Memory B cell (primary cell): ENCODE measurements around the gene USP6NL.

ENCODE experiments used
- ATAC-seq: fragments of 150-1000 bp; cut with Tn5 transposase; 2 replicates; pipeline ENCODE4 v1.10.0; 2021; ENCODE audit warnings: low read depth, mild to moderate bottlenecking, moderate library complexity
- DNase-seq, 2 donors: peaks; one replicate each; pipeline ENCODE4 v3.0.0; 2022; ENCODE audit warnings: low spot score in 2 of 2
- H3K27ac Mint-ChIP-seq: one replicate; pipeline ENCODE4 v1.8.0; 2022; ENCODE audit warnings: mild to moderate bottlenecking, moderate library complexity, mixed read lengths
- H3K27me3 Mint-ChIP-seq: one replicate; pipeline ENCODE4 v1.8.0; 2022; ENCODE audit warnings: mixed read lengths
- H3K36me3 Mint-ChIP-seq: one replicate; pipeline ENCODE4 v1.8.0; 2022; ENCODE audit warnings: mild to moderate bottlenecking, mixed read lengths
- H3K4me1 Mint-ChIP-seq: one replicate; pipeline ENCODE4 v1.8.0; 2022; ENCODE audit warnings: mixed read lengths
- H3K4me3 Mint-ChIP-seq: one replicate; pipeline ENCODE4 v1.8.0; 2022; ENCODE audit warnings: mild to moderate bottlenecking, moderate library complexity, mixed read lengths
- H3K9me3 Mint-ChIP-seq: one replicate; pipeline ENCODE4 v1.8.0; 2022; ENCODE audit warnings: mixed read lengths

USP6NL gene

GRCh38 chr10:11520892-11521291 is 90.6 kb downstream of the USP6NL start:
- DNase-seq (no peak), ATAC-seq (no peak)
- H3K9me3 Mint-ChIP-seq, result no peaks in the 10 kb centered on the region
- peaks cover 11% of the 10 kb centered on the region for H3K36me3 Mint-ChIP-seq
- H3K4me3 Mint-ChIP-seq, result no peak overlapping the region
- peak overlapping the region; percentile 55 for H3K27ac Mint-ChIP-seq
- H3K27me3 Mint-ChIP-seq, result no peaks in the 10 kb centered on the region
- H3K4me1 Mint-ChIP-seq, result peaks cover 29% of the 10 kb centered on the region

- H3K27ac Mint-ChIP-seq, result peak overlapping the region; percentile 80
- no peak overlapping the region for H3K4me3 Mint-ChIP-seq
- no peak for DNase-seq
- no peak for ATAC-seq
- peaks cover 17% of the 10 kb centered on the region for H3K36me3 Mint-ChIP-seq
- H3K9me3 Mint-ChIP-seq, result no peaks in the 10 kb centered on the region
- H3K27me3 Mint-ChIP-seq, result no peaks in the 10 kb centered on the region
- peaks cover 36% of the 10 kb centered on the region for H3K4me1 Mint-ChIP-seq
Observed at GRCh38 chr10:11517150-11517549, 94.3 kb downstream of the USP6NL start.

DNA sequence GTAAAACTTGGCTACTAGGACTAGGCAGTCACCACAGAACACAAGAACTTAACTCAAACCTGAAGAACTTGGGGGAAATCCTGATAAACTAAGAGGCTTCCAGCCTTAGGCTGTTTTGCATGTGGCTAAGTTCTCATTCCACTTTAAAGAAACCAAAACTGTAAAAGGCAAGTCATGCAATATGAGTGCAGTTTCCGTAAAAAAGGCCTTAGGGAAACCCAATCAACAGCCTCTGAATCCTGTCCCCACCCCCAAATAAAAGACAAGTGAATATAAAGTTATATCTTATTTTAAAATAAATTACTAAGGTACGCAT is 95.1 kb downstream of the USP6NL start:
- H3K27ac Mint-ChIP-seq, result peak overlapping the region; percentile 80
- no peaks in the 10 kb centered on the region for H3K9me3 Mint-ChIP-seq
- peaks cover 38% of the 10 kb centered on the region for H3K4me1 Mint-ChIP-seq
- no peak overlapping the region for H3K4me3 Mint-ChIP-seq
- DNase-seq (peak in 1 of 2 donors; percentile 27), ATAC-seq (peak; percentile 84)
- H3K27me3 Mint-ChIP-seq, result no peaks in the 10 kb centered on the region
- peaks cover 18% of the 10 kb centered on the region for H3K36me3 Mint-ChIP-seq

- DNase-seq, result peak; percentile 35 to 57
- Mint-ChIP-seq H3K9me3 (no peaks in the 10 kb centered on the region), H3K4me1 (peaks cover 40% of the 10 kb centered on the region), H3K27ac (peak overlapping the region; percentile 80), H3K36me3 (peaks cover 19% of the 10 kb centered on the region), H3K27me3 (no peaks in the 10 kb centered on the region), H3K4me3 (no peak overlapping the region)
- peak; percentile 74 for ATAC-seq
Observed at GRCh38 chr10:11515596-11516430, 95.6 kb downstream of the USP6NL start.

DNA sequence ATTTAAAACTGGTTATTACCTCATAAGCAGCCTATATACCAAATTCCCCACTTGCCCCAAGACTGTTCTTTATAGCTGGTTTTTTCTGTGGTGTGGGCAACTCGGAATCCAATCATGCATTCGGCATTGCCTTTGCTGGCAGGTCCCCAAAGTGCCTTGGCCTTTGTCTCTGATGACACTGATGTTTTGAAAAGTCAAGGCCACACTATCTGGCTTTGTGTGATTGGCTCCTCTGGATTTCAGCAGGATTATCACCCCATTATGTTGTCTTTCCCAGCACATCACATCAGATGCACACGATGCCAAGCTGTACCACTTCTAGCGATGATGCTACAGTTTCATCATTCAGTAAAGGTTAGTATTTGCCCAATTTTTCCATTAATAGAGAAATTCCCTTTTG is 97.7 kb downstream of the USP6NL start:
- no peaks in the 10 kb centered on the region for H3K27me3 Mint-ChIP-seq
- no peak for ATAC-seq
- no peak overlapping the region for H3K27ac Mint-ChIP-seq
- no peak for DNase-seq
- H3K36me3 Mint-ChIP-seq, result peaks cover 18% of the 10 kb centered on the region
- no peak overlapping the region for H3K4me3 Mint-ChIP-seq
- H3K4me1 Mint-ChIP-seq, result peaks cover 39% of the 10 kb centered on the region
- H3K9me3 Mint-ChIP-seq, result no peaks in the 10 kb centered on the region

DNA sequence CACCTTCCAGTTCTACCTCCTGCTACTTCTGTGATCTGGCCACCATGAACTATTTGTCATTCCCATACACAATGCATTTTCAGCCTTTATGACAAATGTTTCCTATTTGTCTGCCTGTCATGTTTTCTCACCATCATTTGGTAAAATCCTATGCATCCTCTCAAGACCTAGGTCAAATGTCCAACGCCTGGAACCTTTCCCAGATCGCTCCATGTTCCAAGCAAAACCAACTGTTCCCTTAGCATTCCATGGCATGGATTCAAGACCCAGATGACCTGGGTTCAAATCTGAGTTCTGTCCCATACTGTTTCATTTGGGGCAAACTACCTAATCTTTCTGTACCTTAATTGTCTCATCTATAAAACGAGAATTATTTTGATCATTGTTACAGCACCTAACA is 98.9 kb downstream of the USP6NL start:
- Mint-ChIP-seq H3K27ac (peak overlapping the region; percentile 36), H3K9me3 (no peaks in the 10 kb centered on the region), H3K4me3 (no peak overlapping the region), H3K27me3 (no peaks in the 10 kb centered on the region), H3K36me3 (peaks cover 23% of the 10 kb centered on the region), H3K4me1 (peaks cover 37% of the 10 kb centered on the region)
- DNase-seq, result no peak
- ATAC-seq, result no peak

GRCh38 chr10:11511321-11511720 is 100.1 kb downstream of the USP6NL start:
- Mint-ChIP-seq H3K9me3 (no peaks in the 10 kb centered on the region), H3K27ac (peak overlapping the region; percentile 57), H3K36me3 (peaks cover 23% of the 10 kb centered on the region), H3K4me1 (peaks cover 24% of the 10 kb centered on the region), H3K4me3 (no peak overlapping the region), H3K27me3 (no peaks in the 10 kb centered on the region)
- DNase-seq, result no peak
- ATAC-seq, result no peak

DNA sequence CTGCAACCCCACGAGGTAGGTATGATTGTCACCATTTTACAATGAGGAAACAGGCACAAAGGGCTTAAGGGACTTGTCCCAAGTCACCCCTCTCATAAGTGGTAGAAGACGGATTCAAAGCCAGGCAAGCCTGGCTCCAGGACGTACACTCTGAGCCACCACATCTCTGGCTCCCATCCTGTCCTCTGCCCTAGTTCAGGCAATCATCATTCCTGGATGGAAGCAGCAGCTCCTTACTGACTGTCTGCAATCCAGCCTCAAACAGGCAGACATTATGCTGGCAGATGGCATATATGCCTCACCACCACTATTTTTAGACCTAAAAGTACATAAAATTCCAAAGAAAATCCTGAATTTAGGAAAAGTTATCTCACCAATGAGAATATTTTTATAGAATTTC is 100.7 kb downstream of the USP6NL start:
- Mint-ChIP-seq H3K36me3 (peaks cover 24% of the 10 kb centered on the region), H3K4me1 (peaks cover 25% of the 10 kb centered on the region), H3K4me3 (no peak overlapping the region), H3K27me3 (no peaks in the 10 kb centered on the region), H3K9me3 (no peaks in the 10 kb centered on the region), H3K27ac (peak overlapping the region; percentile 0)
- DNase-seq (no peak), ATAC-seq (no peak)

DNA sequence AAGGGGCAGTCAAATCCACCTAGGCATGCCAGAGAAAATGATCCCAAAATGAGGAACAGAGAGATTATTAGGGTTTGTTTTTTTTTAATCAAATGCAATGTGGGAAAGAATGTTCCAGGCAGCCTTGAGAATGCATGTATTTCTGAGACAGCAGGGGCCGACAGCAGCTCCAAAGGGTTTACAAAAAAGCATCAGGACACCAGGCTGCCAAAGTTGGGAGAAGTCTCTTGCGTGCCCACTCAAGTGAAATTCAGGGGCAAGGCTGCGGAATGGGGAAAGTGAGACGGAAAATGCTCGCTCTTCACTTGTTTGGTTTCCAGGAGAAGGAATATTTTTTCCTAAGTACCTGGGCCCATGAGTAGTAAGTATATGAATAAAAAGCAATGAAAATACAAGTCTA is 101.2 kb downstream of the USP6NL start:
- DNase-seq, result no peak
- Mint-ChIP-seq H3K27me3 (no peaks in the 10 kb centered on the region), H3K36me3 (peaks cover 25% of the 10 kb centered on the region), H3K4me3 (no peak overlapping the region), H3K9me3 (no peaks in the 10 kb centered on the region), H3K4me1 (peaks cover 23% of the 10 kb centered on the region), H3K27ac (peak overlapping the region; percentile 0)
- ATAC-seq, result no peak

DNA sequence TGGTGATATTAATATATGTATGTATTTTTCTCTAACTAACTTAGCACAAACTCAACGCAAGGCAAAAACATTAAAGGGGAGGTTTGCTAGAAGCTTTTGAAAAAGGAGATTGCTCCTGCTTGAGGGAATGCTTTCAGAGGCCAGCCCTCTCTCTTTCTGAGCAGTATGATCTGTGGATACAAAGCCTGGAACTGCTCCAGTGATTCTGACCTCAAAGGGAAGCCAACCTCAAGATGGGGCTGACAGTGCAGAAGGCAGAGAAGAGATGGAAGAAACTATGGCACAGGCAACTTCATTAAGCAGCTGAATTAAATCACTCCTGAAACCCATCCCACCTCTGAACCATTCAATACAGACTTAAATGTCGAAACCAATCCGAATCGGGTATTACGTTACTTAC is 102.4 kb downstream of the USP6NL start:
- H3K4me1 Mint-ChIP-seq, result peaks cover 28% of the 10 kb centered on the region
- H3K27me3 Mint-ChIP-seq, result no peaks in the 10 kb centered on the region
- DNase-seq (no peak), ATAC-seq (no peak)
- no peaks in the 10 kb centered on the region for H3K9me3 Mint-ChIP-seq
- H3K4me3 Mint-ChIP-seq, result no peak overlapping the region
- peaks cover 27% of the 10 kb centered on the region for H3K36me3 Mint-ChIP-seq
- no peak overlapping the region for H3K27ac Mint-ChIP-seq

DNA sequence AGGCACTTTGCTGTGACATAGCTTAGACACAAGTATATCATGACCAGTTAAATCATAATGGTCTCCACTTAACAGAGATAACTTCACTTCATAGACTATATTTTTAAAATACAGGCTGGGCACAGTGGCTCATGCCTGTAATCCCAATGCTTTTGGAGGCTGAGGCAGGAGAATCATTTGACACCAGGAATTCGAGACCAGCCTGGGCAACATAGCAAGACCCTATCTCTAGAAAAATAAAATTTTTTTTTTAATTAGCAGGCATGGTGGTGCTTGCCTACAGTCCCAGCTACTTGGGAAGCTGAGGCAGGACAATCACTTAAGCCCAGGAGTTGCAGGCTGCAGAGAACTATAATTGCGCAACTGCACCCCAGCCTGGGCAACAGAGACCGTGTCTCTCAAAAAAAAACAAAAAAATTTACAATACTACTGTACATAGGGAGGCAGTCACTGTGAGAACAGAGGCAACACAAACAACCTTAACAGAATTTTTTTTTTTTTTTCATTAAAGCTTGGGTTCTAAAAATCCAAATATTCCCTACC is 105.1 kb downstream of the USP6NL start:
- H3K36me3 Mint-ChIP-seq, result peaks cover 26% of the 10 kb centered on the region
- H3K4me3 Mint-ChIP-seq, result no peak overlapping the region
- H3K9me3 Mint-ChIP-seq, result no peaks in the 10 kb centered on the region
- ATAC-seq (no peak), DNase-seq (no peak)
- no peaks in the 10 kb centered on the region for H3K27me3 Mint-ChIP-seq
- H3K4me1 Mint-ChIP-seq, result peaks cover 20% of the 10 kb centered on the region
- peak overlapping the region; percentile 66 for H3K27ac Mint-ChIP-seq

GRCh38 chr10:11505639-11506038 is 105.8 kb downstream of the USP6NL start:
- H3K4me3 Mint-ChIP-seq, result no peak overlapping the region
- peak overlapping the region; percentile 66 for H3K27ac Mint-ChIP-seq
- H3K36me3 Mint-ChIP-seq, result peaks cover 26% of the 10 kb centered on the region
- no peaks in the 10 kb centered on the region for H3K27me3 Mint-ChIP-seq
- DNase-seq (no peak), ATAC-seq (no peak)
- H3K9me3 Mint-ChIP-seq, result no peaks in the 10 kb centered on the region
- H3K4me1 Mint-ChIP-seq, result peaks cover 18% of the 10 kb centered on the region

- DNase-seq (no peak), ATAC-seq (no peak)
- Mint-ChIP-seq H3K4me3 (no peak overlapping the region), H3K4me1 (peaks cover 15% of the 10 kb centered on the region), H3K36me3 (peaks cover 27% of the 10 kb centered on the region), H3K27me3 (no peaks in the 10 kb centered on the region), H3K9me3 (no peaks in the 10 kb centered on the region), H3K27ac (peak overlapping the region; percentile 66)
Observed at GRCh38 chr10:11504566-11505285, 106.7 kb downstream of the USP6NL start.

- no peaks in the 10 kb centered on the region for H3K27me3 Mint-ChIP-seq
- H3K9me3 Mint-ChIP-seq, result no peaks in the 10 kb centered on the region
- ATAC-seq (no peak), DNase-seq (no peak)
- H3K36me3 Mint-ChIP-seq, result peaks cover 20% of the 10 kb centered on the region
- H3K4me1 Mint-ChIP-seq, result peaks cover 18% of the 10 kb centered on the region
- H3K27ac Mint-ChIP-seq, result peak overlapping the region; percentile 0
- no peak overlapping the region for H3K4me3 Mint-ChIP-seq
Observed at GRCh38 chr10:11501600-11501999, 109.8 kb downstream of the USP6NL start.
